HUDEP-2 (cell line): ENCODE results near the gene EMP3.
A peak's percentile ranks its signal among the peaks of the same experiment; 100 is the strongest.
"Not testable (repeated sequence)": the region's sequence is repeated elsewhere in the genome, so short reads cannot be mapped to it uniquely, and the experiment has no call there.

Experiments
- DNase-seq, 76 experiments: peaks; one replicate each; lab custom pipeline; 2025; ENCODE audit not compliant: unreplicated experiment in 76 of 76; lab: John Stamatoyannopoulos, UW

The EMP3 gene, protein sequence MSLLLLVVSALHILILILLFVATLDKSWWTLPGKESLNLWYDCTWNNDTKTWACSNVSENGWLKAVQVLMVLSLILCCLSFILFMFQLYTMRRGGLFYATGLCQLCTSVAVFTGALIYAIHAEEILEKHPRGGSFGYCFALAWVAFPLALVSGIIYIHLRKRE

DNA sequence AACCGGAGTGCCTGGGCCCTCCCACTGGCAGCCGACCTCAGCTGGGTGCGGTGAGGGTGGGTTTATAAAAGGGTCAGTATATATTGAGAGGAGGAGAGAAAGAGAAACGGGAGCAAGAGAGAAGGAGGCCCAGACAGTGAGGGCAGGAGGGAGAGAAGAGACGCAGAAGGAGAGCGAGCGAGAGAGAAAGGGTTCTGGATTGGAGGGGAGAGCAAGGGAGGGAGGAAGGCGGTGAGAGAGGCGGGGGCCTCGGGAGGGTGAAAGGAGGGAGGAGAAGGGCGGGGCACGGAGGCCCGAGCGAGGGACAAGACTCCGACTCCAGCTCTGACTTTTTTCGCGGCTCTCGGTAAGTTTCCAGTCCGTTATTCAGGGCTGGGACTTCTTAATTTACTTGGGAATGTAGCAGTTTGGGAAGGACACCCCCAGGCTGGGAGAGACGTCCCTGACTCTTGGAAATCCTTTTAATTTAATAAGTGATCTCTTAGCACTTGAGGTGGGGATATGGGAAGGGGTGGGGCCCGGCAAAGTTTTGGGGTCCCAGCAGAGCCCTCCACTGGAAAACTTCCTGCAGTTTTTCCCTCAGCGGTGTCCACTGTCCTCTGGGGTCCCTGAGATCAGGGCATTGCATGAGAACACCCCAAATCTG, at the start of gene EMP3:
Gene EMP3, plus strand, starts transcription at position 288 of the 646 bp plus-strand sequence. CDS start 1,293 bp downstream, outside the sequence.
- peak in 73 of 76 experiments; percentile 48 to 93 (median 83) for DNase-seq

- no peak for DNase-seq
Measured at GRCh38 chr19:48279747-48280146, 45.6 kb upstream of the EMP3 start.

DNA sequence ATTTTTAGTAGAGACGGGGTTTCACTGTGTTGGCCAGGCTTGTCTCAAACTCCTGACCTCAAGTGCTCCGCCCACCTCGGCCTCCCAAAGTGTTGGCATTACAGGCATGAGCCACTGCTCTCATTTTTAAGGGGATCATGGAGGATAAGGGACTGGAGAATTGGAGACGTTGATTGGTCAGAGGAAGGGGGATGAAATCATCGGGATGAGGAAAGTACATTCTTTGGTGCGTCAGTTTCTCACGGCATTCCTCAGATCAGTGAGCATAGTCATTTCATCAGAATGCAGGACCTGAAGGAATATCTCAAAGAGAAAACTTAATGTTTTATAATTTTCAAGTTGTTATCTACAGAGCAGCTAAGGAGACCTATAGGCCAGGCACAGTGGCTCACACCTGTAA, 41.4 kb upstream of the EMP3 start:
- DNase-seq = no peak

GRCh38 chr19:48284896-48285295, 40.5 kb upstream of the EMP3 start:
- no peak for DNase-seq

DNA sequence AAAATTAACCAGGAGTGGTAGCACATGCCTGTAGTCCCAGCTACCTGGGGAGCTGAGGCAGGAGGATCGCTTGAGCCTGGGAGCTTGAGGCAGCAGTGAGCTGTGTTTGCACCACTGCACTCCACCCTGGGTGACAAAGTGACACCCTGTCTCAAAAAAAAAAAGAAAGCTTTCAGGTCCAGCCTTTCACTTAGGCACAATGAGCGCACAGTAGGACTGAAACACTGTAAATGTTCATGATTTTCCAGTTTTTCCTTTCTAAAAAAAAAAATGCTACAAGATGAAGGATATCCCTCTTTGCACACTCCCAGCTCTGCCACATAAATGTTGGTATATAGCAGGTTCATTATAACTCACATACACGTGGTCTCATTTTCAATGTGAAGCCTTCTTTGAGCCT, 37.6 kb upstream of the EMP3 start:
- no peak for DNase-seq

- DNase-seq = no peak
Measured at GRCh38 chr19:48290401-48290770, 35.0 kb upstream of the EMP3 start.

GRCh38 chr19:48290771-48291488, 34.4 kb upstream of the EMP3 start:
- peak in 52 of 76 experiments; percentile 5 to 77 (median 50) for DNase-seq

DNA sequence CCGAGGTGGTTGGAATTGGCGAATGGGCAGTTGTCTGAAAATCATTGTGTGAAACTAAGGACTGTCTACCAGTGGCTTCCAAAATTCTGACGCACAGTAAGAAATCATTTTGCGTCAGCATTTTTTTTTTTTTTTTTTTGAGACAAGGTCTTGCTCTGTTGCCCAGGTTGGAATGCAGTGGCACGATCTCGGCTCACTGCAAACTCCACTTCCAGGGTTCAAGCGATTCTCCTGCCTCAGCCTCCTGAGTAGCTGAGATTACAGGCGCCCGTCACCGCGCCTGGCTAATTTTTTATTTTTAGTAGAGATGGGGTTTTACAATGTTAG, 33.9 kb upstream of the EMP3 start:
- not testable (repeated sequence) for DNase-seq

- DNase-seq = no peak
Measured at GRCh38 chr19:48292798-48293197, 32.6 kb upstream of the EMP3 start.

DNA sequence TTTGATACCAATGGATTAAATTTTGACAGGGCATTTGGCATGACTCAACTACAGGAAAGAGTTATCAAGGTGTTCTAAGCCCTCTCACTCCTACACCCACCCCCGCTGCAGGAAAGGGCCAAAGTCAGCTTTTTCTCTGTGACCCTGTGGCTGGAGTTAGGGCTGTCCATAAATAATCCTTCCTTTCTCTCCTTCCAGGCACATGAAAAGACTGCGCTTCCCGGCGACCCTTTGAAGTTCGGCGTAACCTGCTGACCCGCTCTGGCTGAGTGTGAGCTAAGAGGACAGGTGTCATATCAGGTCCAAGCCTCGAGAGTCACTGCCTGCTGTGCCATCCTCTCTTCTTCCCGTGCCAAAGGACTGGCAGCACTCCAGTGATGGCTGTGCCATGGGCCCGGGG, 29.9 kb upstream of the EMP3 start:
- no peak for DNase-seq

GRCh38 chr19:48296963-48297734, 28.2 kb upstream of the EMP3 start:
- DNase-seq = no peak

GRCh38 chr19:48297975-48298374, 27.4 kb upstream of the EMP3 start:
- DNase-seq = no peak

DNA sequence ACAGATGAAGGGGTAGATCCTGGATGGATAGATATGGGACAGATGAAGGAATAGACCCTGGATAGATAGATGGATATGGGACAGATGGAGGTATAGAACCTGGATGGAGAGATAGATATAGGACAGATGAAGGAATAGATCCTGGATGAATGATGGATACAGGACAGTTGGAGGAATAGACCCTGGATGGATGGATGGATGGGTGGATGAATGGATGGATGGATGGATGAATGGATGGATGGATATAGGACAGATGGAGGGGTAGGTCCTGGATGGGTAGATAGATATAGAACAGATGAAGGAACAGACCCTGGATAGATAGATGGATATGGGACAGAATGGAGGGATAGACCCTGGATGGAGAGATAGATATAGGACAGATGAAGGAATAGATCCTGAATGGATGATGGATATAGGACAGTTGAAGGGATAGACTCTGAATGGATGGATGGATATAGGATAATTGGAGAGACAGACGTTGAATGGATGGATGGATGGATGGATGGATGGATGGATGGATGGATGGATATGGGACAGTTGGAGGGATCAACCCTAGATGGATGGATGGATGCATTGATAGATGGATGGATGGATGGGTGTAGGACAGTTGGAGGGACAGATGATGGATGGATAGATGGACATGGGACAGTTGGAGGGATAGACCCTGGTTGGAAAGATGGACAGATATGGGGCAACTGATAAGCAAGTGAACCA, 23.3 kb upstream of the EMP3 start:
- no peak for DNase-seq

- no peak for DNase-seq
Measured at GRCh38 chr19:48302600-48302959, 22.8 kb upstream of the EMP3 start.

- no peak for DNase-seq
Measured at GRCh38 chr19:48303367-48303766, 22.0 kb upstream of the EMP3 start.

DNA sequence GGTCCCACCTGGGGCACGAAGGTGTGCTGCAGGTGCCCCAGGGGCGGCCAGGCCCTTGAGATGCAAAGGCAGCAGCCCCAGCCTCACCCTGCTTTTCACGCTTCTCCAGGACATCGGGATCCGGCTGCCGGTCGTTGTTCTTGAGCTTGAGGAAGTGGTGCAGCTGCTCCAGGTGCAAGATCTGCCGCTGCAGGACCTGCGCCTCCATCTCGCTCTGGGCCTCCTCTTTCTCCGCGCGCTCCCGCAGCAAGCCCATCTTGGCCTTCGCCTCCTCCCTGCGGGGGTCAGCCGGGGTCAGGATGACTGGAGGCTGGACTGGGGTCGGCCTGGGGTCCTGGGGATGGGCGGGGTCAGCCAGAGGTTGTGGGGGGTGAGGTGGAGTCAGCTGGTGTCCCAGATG, 21.5 kb upstream of the EMP3 start:
- DNase-seq = no peak

- peak in 60 of 76 experiments; percentile 10 to 79 (median 40) for DNase-seq
Measured at GRCh38 chr19:48308631-48309586, 16.4 kb upstream of the EMP3 start.

DNA sequence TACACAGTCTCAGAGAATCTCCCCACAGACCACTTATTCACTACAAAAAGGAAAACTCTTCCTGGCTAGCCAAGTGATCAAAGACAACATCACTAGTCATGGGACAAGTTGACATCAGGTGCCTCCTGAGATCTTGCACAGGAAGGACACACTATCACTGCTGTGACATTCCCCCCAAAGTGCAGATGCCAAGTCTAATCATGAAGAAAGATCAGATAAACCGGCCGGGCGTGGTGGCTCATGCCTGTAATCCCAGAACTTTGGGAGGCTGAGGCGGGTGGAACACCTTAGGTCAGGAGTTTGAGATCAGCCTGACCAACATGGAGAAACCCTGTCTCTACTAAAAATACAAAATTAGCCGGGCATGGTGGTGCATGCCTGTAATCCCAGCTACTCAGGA, 15.6 kb upstream of the EMP3 start:
- DNase-seq = not testable (repeated sequence)

- no peak for DNase-seq
Measured at GRCh38 chr19:48310227-48310626, 15.1 kb upstream of the EMP3 start.

DNA sequence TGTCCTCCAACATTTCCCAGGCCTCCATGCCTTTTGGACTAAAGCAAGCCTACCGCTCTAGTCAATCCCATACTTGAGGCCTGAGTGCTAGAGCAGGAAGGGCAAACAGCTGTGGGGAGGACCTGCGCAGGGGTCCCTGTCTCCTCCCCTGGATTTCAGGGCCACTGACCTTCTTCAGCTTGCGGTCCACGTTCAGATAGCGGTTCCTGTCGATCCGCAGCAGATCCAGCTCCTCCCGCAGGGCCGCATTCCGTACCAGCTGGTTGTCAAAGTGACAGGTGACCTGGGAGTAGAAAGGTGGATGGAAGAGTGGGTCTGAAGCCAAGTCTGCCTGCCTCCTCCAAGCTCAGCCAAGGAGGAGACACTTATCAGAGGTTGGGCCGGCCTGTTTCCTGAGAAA, 14.0 kb upstream of the EMP3 start:
- DNase-seq = no peak
